Ishikawa (cell line): ENCODE results near the gene SLC7A6.

ENCODE experiments used
- CEBPB ChIP-seq: IDR thresholded peaks from 2 replicates; pipeline ENCODE4 v1.6.1; 2012
- CREB1 ChIP-seq: IDR thresholded peaks from 2 replicates; pipeline ENCODE4 v1.6.1; 2012; ENCODE audit warnings: low read depth
- EP300 ChIP-seq: IDR thresholded peaks from 2 replicates; pipeline ENCODE4 v1.6.1; 2012; ENCODE audit warnings: borderline replicate concordance
- FOXM1 ChIP-seq: IDR thresholded peaks from 2 replicates; pipeline ENCODE4 v1.6.1; 2012; ENCODE audit warnings: low read depth, borderline replicate concordance
- NFIC ChIP-seq: IDR thresholded peaks from 2 replicates; pipeline ENCODE4 v1.6.1; 2012
- RAD21 ChIP-seq: IDR thresholded peaks from 2 replicates; pipeline ENCODE4 v1.6.1; 2012; ENCODE audit warnings: low read depth
- TEAD4 ChIP-seq: IDR thresholded peaks from 2 replicates; pipeline ENCODE4 v1.6.1; 2012
- YY1 ChIP-seq: IDR thresholded peaks from 2 replicates; pipeline ENCODE4 v1.6.1; 2012; ENCODE audit warnings: low read depth
- ZBTB7A ChIP-seq: IDR thresholded peaks from 2 replicates; pipeline ENCODE4 v1.6.1; 2012; ENCODE audit warnings: low read depth
- TF ChIP-seq, protein P1 (sequence below): IDR thresholded peaks from 2 replicates; pipeline ENCODE4 v1.6.1; 2012
- TF ChIP-seq, protein P2 (sequence below): IDR thresholded peaks from 2 replicates; pipeline ENCODE4 v1.6.1; 2012; ENCODE audit warnings: low read depth, mild to moderate bottlenecking

DNA sequence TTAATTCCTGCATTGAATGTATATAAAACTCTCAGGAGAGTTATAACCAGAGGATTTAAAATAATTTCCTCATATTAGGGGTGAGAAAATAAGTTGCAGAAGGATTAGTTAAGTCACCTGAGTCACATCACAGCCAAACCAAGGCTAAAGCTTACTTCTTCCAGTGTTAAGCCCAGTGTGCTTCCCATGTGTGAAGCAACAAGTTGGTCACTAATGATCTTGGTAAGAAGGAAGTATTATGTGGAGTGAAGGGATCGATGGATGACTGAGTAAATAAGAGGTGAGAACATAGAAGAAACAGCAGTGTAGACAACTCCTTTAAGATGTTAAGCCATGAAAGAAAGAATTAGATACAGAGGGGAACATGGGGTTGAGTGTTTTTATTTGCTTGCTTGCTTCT lies 49.0 kb upstream of the SLC7A6 start:
- no peak for TF ChIP-seq YY1
- TF ChIP-seq RAD21 = no peak
- no peak for TF ChIP-seq TEAD4
- TF ChIP-seq, protein P1, sequence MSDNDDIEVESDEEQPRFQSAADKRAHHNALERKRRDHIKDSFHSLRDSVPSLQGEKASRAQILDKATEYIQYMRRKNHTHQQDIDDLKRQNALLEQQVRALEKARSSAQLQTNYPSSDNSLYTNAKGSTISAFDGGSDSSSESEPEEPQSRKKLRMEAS = no peak
- TF ChIP-seq FOXM1 = no peak
- no peak for TF ChIP-seq EP300
- TF ChIP-seq NFIC = no peak
- TF ChIP-seq, protein P2, sequence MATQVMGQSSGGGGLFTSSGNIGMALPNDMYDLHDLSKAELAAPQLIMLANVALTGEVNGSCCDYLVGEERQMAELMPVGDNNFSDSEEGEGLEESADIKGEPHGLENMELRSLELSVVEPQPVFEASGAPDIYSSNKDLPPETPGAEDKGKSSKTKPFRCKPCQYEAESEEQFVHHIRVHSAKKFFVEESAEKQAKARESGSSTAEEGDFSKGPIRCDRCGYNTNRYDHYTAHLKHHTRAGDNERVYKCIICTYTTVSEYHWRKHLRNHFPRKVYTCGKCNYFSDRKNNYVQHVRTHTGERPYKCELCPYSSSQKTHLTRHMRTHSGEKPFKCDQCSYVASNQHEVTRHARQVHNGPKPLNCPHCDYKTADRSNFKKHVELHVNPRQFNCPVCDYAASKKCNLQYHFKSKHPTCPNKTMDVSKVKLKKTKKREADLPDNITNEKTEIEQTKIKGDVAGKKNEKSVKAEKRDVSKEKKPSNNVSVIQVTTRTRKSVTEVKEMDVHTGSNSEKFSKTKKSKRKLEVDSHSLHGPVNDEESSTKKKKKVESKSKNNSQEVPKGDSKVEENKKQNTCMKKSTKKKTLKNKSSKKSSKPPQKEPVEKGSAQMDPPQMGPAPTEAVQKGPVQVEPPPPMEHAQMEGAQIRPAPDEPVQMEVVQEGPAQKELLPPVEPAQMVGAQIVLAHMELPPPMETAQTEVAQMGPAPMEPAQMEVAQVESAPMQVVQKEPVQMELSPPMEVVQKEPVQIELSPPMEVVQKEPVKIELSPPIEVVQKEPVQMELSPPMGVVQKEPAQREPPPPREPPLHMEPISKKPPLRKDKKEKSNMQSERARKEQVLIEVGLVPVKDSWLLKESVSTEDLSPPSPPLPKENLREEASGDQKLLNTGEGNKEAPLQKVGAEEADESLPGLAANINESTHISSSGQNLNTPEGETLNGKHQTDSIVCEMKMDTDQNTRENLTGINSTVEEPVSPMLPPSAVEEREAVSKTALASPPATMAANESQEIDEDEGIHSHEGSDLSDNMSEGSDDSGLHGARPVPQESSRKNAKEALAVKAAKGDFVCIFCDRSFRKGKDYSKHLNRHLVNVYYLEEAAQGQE = no peak
- no peak for TF ChIP-seq ZBTB7A
- no peak for TF ChIP-seq CEBPB
- TF ChIP-seq CREB1 = no peak
